ENCODE data around the gene HTR1A.

Gene HTR1A

DNA sequence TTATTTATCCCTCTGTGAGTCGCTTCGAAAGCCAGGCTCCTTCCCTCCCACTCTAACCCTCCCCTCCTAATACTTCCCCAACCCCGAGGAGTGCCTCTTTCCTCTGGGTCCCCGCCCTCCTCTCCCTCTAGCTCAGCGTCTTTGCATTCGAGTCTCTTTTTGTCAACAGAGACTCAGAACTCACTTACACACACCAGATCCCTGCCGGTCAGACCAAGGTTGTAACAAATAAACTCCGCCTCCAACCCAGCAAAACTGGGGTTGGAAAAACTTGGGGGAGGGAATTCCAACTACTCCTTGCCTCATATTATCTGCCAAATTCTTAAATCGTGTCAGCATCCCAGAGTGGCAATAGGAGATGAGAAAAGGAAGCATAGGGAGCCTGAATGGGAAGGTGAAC, at the start of gene HTR1A:
HTR1A (minus strand) TSS at position 167 of the 400 bp plus-strand sequence. CDS start 726 bp downstream, outside the sequence.
- peak; percentile 13 for DNase-seq

DNA sequence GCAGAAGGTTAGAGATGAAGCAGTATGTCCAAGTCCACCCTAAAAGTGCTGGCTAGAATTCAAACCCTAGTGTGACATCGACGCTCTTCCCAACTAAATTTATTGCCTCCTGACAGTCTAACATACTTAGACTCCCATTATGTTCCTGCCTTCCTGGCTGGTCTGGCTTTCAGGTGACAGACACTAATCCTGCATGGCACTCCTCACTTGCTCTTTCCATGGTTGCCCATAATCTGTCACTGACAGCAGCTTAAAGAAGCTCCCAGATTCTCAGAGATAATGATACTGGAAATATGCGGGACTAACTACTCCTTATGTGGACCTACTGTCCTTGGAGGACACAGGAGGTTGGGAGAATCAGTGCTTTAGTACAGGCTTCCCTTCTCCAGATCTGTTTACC, 41.7 kb upstream of the HTR1A start:
- DNase-seq = no peak

DNA sequence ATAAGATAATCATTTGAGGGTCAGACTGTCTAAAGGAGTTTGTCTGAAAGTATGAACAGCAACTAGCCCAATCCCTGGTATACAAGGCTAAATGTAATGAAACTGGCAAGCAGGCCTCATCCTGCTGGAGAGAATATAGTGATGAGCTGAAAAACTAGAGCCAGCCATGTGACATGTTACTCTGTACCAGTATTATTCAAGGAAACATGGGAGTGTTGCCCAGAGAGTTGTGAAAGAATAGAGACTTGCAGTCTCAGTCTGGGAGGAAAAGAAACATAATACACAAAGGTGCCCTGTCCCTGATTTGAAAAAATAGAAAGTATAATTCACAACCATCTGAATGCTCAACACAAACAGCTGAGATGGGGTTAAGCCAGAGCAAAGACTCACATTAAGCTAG, 37.9 kb upstream of the HTR1A start:
- no peak for DNase-seq

DNA sequence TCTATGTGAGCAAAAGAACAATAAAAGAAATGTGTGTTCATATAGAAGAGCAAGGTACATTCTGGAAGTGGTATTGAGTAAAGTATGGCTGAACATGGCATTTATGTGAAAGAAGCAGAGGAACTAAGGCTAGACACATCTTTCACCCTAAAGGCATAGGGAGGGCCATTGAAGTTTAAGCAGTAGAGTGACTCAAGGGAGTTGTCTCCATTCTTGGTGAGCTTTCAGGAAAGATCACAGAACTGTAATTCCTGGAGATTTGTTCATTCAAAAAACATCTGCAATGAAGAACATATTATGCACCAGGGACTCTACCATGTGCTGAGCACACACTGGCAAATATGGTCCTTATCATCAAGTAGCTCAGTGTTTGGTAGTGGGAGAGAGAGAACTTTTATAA, 24.8 kb upstream of the HTR1A start:
- DNase-seq = no peak

DNA sequence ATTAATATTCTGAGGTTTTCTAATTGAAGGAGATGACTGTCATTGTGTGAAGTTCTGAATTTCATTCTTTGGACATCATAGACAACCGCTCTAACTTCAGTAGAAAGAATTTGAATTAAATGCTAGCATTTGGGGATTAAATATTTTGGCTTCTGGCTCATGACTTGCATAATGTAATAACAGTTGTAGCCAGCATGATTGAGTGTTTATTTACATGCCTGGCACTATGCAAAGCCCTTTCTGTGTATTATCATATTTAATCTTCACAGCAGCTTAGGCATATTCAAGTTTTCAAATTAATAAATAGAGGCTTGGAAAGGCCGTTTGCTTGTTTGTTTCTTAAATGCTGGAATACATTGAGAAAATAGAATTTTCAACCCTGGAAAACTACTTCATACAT, 19.6 kb upstream of the HTR1A start:
- no peak for DNase-seq

DNA sequence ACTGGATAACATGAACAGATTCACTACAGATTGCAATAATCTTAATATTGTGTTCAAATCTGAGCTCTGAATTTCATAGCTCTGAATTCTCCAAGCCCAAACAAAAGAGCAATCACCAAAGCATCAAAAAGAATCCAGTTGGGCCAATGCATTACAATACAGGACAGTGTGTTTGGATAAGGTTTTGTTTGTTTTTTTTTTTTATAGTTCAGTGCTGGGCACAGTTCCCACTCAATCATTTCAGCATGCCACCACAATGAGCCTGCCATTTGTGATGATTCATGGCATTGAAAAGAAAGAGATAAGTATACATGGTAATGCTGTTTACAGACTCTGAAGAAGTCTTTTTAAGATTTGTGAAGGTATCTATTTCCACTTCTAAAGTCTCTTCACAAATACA, 1.7 kb upstream of the HTR1A start:
- no peak for DNase-seq

DNA sequence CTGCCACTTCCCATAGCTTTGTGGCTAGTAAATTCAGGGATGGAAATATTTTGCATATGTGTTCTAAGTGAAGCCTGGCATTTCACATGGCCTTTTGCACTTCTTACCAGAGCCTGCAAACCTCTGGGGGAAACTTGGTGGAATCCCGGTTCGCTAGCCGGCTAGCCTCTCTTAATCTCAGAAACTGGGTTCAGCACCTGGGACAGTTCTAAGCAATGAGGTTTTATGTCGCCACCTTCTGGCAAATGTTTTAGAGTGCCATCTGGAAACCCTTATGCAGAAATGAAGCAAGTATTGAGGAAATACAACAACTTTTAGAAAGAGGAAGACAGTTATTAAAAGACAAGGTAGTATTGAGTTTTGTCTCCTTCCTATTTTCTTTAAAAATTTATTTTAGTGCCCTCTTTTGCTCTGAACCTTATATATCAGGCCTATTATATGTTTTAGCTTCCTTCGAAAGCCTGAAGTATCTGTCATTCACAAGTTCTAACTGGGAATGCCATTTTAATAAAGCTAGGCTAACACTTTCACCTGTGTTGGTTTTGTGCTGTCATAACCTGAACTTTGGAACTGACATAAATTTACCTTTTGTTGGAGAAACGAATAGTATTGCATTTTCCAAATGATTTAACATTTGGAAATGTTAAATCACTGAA, 963 bp upstream of the HTR1A start:
- peak; percentile 77 for DNase-seq

DNA sequence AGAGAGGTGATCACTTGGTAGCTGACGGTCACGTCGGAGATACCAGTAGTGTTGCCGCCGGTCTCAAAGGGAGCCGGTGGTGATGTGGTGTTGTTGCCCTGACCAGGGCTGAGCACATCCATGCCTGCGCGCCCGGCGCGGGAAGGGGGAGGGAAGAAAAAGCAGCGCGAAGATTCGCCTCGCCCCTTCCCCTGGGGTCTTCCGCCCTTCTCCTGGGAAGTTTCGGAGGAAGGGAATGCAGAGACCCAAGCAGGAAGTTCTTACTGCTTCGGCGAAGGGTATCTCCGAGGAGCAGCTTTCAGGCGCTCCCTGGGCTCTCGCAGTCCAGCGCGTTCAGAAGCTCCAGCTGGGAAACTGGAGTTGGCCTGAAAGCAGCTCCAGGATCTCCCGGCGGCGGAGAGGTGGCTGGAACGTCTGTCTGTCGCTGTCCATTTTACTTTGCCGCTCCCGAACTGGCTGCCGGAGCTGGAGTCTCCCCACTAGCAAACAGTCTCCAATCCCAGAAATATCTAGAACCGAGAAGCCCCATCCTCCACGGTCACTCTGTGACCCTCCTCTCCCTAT, 565 bp downstream of the HTR1A start:
- peak; percentile 52 for DNase-seq

DNA sequence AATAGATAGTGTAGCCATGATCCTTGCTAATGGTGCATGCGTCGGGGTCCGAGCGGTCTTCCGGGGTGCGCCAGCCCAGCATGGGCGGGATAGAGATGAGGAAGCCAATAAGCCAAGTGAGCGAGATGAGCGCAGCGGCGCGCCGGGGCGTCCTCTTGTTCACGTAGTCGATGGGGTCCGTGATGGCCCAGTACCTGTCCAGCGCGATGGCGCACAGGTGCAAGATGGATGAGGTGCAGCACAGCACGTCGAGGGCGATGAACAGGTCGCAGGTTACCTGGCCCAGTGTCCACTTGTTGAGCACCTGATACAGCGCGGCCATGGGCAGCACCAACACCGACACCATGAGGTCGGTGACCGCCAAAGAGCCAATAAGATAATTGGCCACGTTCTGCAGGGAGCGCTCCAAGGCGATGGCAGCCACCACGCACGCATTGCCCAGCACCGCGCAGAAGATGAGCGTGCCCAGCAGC, 1.1 kb downstream of the HTR1A start:
- DNase-seq = peak; percentile 45

DNA sequence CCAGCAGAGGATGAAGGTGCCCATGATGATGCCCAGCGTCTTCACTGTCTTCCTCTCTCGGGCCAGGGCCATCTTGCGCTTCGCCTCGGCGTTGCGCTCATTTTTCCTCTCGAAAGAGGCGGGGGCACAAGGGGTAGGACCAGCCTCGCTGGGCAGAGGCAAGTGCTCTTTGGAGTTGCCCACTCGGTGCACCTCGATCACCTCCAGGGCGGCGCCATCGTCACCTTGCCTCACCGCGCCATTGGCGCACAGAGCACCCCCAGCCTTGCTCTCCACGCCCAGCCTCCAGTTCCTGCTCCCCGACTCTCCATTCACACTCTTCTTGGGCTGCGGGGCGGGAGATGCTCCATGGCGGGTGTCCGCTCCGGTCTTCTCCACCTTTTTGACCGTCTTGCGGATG, 1.6 kb downstream of the HTR1A start:
- DNase-seq = peak; percentile 26

DNA sequence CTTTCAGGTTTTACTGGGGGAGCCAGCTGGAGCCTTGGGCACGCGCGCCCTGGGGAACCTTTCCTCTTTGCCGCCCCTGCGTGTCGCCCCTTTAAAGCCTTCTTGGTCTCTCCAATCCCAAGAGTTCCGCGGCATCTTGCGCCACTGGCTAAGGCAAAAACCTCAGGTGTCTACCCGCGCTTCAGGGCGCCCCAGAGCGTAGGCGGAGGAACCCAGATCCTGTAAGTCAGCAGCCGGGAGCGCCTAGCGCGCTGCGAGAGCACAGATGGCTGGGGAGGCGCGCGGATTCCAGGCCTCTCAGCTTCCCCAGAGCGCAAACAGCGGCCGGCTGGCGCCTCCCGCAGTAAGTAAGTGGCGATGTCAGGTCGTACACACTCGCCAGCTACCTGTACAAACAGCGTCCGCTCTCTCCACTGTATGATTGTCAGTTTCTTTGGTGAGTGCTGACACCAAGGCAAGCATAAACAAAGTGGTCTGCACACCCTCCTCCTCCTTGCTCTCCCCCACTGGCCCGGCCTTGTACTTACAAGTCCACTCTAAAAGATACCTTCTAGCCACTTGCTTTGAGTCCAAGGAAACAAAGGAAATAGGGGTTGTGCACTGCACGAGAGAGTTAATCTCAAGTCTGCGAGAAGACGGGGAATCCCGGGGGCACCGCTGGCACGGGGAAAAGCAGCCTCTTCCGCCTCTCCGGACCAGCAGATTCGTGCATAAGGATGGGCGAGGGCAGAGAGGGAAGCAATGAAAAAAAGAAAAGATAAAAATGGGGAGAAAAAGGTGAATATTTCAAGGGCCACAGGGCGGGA, 2.9 kb downstream of the HTR1A start:
- peak; percentile 82 for DNase-seq

DNA sequence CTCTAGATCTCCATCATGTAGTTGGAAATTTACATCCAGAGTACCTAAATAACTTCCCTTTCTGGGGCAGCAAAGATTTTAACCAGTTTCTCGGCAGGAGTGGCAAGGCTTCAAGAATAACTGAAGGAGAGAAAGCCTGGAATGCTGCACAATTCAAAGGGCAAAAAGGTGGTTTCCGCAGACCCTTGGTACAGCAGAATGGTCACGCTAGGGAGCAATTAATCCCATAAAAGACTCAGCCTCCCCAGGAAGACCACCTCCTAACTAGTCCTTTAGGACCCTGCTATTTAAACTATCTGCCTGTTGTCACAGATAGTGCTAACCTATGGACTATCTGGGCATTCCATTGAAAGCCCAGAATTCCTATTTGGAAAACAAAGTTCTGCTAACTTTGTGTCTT, 3.6 kb downstream of the HTR1A start:
- no peak for DNase-seq

DNA sequence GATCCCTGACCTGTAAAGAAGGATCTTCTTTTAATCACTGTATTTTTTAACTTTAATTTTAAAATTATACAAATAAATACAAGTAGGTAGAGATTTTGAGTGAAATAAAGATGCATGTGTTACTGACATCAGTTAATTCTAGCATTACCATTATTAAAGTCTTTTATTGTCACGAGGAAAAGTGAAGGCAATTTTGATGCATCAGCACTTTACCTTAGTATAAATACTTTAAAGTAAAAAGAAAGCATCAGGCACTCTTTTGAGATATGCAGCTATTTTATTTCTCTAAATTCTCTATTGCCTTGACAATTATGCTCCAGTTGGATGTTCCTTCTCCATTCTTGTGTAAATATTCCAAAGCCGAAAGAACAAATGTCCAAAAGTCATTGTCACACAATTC, 4.6 kb downstream of the HTR1A start:
- DNase-seq = no peak

DNA sequence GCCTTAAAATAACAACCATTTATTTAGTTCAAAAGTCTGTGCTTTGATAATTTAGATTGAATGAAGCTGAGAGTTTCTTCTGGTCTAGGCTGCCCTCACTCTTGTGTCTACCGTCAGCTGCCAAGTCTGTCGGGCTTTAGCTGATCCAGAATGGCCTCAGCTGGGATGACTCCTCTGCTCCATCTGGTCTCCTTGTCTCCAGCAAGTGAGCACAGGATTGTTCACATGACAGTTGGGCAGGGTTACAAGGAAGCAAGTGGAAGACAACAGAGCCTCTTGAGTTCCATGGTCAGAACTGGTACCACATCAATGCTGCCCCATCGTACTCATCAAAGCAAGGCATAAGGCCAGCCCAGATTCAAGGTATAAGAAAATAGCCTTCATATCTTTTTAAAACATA, 9.0 kb downstream of the HTR1A start:
- DNase-seq = no peak

DNA sequence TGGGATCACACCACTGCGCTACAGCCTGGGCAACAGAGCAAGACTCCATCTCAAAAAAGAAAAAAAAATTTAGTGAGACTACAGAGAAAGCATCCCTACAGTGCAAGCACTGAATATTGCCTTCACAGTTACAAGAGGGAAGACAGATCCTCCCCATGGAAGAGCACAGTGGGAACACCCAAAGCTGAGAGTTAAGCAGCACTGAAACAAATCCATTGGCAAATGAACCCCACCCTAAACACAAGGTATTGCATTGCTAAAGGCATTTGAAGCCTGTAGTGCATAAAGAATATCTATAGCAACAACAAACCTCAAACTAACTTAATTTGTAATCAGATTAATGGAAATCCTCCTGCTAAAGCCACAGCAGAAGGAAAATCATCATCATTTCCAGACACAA, 27.1 kb downstream of the HTR1A start:
- no peak for DNase-seq

DNA sequence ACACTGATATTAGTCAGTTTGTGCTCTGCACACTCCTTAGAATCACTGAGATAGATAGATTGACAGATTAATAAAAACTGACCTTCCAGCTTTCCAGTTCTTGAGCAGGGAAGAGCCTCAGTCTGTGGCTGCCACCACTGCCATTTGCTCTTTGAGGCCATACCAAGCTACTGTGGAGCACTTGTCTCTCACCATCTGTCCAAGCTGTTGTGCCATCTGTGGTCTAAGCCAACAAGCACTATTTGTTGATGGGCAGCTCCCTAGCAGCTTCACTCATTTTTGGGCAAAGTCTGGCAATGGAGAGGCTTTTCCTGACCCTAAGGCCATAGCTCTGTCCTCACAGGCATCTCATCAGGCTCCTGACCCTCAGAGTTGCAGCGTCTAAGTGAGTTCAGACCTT, 30.4 kb downstream of the HTR1A start:
- no peak for DNase-seq

DNA sequence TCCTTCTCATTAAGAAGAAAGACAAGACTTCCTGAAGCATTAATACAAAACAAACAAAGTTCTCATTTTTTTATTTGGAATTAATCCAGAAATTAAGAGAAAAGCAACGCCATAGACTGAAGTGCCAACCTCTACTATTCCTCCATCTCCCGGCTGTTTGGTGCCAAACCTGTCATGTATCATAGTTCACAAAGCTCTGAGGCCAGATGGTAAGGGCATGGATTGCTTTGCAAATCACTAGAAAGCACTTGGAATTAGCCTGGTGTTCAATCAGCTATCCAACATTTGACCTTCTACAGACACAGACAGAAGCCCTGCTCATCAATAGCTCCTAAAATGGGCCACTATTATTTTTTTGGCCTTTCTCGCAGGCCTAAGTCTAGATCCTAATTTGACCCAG, 33.8 kb downstream of the HTR1A start:
- DNase-seq = no peak

DNA sequence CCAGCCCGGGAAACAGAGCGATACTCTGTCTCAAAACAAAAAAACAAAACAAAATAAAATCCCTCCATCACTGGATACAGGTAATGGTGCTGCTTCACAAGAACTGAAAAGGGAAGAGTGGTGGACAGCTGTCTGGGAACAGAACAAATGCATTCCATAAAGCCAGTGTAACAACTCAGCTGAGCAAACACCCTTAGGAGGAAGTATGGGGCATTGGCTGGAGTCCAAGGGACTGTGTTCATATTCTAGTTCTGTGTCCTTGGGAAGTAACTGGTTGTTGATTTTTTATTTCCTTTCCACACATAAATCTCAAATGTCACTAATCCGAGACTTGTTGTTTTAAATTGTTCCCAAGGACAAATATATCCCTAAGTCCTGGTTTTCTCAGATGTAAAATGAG, 38.3 kb downstream of the HTR1A start:
- DNase-seq = no peak

DNA sequence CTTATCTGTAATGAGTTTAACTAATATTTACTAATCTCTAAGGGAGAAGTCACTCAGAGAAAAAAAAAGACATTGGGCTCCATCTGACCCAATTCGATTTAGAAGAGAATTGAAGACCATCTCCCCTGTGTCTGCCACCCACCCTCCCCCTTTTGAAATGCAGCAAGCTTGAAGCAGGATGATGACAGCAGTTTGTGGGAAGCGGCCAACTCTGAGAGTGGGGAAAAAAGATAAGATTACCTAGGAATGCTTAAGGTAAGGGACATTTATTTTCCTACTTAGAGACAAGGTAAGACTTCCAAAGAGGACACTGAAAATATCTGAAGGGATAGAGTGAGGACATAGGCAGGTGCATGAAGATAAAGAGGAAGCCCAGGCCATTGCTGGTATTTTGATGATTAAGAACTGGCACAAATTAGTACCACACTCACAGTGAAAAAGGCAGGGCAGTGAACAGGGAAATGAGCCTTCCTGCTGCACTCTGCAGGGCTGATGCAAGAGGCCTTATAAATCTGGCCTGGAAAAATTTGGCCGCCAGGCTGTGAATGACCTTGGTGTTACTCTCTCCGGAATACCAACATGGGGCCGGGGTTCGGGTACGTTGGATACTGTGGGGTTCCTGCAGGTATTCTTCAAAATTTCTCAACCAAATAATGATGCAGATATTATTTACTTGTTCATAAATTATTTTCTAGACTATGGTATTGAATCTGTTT, 42.3 kb downstream of the HTR1A start:
- no peak for DNase-seq

DNA sequence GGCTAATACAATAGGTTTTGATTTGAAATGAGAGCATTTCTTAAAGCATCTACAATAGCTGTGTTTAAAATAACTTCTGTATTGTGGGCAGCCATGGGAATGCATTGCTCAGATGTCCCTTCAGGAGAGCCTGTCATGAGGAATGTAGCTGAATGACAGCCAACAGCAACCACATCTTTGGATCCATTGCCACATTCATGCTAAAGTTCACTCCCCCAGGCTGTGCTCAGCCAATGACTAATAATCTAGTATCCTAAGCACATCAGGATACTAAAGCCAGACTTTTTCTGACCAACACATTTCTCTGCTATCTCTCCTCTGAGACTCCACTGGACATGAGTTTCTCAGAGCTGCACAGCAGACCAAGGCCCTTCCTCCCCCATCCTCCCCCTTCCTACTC, 45.5 kb downstream of the HTR1A start:
- no peak for DNase-seq

DNA sequence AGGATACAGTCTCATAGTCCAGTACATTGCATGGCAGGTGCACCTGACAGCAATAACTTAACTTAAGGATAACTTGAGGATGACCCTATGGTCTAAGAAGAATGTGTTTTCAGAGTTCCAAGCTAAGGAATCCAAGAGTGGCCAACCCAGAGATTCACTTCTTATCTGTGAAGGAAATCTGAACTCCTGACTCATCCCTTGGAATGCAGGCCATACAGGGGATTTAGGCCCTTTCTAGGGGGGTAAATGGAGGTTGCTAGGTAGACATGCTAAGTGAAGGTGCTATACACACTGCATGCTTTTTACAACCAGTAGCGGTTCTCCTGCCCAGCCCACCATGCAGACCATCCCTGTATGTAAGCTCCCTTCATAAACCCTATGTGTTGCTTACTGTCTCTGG, 50.4 kb downstream of the HTR1A start:
- DNase-seq = no peak

Measured in retina (tissue), 1 donor.